GM06990 (cell line): Measurements from ENCODE around the gene IFI6.

Source experiments
- DNase-seq: peaks from one replicate; pipeline ENCODE4 v3.0.0-alpha.2; 2011; ENCODE audit not compliant: insufficient read length; ENCODE audit errors: extremely low read depth
- H3K27me3 ChIP-seq: replicated peaks from 2 replicates; pipeline ENCODE4 v1.6.0; 2011; ENCODE audit warnings: low read length; ENCODE audit not compliant: control insufficient read depth, insufficient read depth
- H3K36me3 ChIP-seq: 2 replicates; pipeline ENCODE4 v1.5.1; 2011; ENCODE audit warnings: low read length; ENCODE audit not compliant: control insufficient read depth, insufficient read depth
- H3K4me3 ChIP-seq: replicated peaks from 2 replicates; pipeline ENCODE4 v1.5.1; 2011; ENCODE audit warnings: low read depth, mild to moderate bottlenecking, control low read depth, low read length
- CTCF ChIP-seq: IDR thresholded peaks from 2 replicates; pipeline ENCODE4 v1.5.1; 2011; ENCODE audit warnings: low read length, control low read depth, mild to moderate bottlenecking, inconsistent platforms; ENCODE audit not compliant: insufficient read depth, poor library complexity, severe bottlenecking

The IFI6 gene

DNA sequence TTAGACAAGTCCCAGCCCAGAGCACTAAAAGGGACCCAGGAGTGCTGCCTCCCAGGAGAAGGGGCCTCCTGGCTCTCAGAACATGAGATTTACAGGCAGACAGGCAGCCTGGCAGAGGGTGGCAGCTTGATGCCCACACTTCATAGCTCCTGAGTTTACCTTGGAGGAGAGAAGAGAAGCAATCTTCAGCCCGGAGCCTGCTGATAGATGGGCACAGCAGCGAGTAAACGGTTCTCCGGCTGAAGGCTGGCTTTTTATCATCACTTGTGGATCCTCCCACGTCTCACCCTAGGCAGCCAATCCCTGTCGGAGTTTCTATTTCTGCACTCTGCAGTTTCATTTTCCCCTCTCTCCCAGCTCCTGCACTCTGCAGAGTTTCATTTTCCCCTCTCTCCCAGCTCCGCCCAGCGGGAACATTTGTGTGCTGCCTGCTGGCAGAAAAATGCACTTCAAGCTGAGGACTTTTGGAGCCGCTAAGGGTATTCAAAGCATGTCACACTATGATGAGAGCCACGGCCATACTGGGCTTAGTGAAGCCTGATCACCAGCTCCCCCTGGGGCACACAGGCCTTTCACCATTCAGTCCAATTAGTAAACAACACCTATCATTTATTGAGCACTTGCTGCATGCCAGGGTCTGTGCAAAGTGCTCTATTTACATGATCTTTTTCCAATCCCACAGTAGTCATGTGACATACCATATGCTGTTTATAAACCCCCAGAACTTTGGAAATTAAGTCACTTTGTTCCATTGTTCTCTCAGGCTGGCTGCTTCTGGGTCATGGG lies at the start of gene IFI6:
Gene IFI6 (minus strand): TSS at position 229 of the 786 bp plus-strand sequence. CDS start 2,878 bp downstream, outside the sequence.
- H3K27me3 ChIP-seq = no peaks in the 10 kb centered on the region
- peaks cover 4% of the 10 kb centered on the region for H3K36me3 ChIP-seq
- H3K4me3 ChIP-seq = peak within 1 kb of the TSS; percentile 63
- TF ChIP-seq CTCF = peak; percentile 35
- peak; percentile 65 for DNase-seq

DNA sequence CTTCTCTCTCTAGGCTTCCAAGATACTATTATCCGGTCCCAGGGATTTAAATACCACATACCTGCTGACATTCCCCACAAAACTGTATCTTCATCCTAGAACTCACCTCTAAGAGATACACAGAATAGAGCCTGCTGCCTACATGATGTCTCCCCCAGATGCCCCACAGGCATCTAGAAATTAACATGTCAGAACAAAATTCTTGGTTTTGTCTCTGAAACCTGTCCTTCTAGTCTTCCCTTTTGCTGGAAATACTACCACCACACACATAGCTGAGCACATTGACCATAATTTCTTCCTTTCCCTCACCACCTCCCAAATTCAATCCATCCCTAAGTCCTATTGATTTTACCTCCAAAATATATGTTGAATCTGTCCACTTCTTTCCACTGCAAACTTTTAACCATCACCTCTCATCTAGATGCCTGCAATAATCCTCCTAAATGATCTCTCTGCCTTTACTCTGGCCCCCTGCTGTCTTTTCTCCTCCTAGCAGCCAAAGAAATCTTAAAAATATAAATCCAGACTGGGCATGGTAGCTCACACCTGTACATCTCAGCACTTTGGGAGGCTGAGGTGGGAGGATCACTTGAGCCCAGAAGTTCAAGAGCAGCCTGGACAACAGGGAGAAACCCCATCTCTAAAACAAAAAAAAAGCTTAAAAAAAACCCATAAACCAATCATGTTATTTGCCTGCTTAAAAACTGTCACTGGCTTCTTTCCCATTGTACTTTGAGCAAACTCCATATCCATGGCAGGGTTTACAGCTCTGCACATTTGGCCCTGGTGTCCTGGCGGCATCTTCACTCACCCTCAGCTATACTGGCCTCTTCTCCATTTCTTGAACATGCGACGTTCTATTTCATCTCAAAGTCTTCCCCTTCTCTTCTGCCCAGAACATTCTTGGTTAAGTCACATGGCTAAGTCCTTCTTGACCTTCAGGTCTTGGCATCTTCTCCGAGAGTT lies 47.6 kb upstream of the IFI6 start:
- TF ChIP-seq CTCF = peak; percentile 46
- DNase-seq = no peak
- H3K4me3 ChIP-seq = no peak overlapping the region
- H3K36me3 ChIP-seq = no peaks in the 10 kb centered on the region
- no peaks in the 10 kb centered on the region for H3K27me3 ChIP-seq

DNA sequence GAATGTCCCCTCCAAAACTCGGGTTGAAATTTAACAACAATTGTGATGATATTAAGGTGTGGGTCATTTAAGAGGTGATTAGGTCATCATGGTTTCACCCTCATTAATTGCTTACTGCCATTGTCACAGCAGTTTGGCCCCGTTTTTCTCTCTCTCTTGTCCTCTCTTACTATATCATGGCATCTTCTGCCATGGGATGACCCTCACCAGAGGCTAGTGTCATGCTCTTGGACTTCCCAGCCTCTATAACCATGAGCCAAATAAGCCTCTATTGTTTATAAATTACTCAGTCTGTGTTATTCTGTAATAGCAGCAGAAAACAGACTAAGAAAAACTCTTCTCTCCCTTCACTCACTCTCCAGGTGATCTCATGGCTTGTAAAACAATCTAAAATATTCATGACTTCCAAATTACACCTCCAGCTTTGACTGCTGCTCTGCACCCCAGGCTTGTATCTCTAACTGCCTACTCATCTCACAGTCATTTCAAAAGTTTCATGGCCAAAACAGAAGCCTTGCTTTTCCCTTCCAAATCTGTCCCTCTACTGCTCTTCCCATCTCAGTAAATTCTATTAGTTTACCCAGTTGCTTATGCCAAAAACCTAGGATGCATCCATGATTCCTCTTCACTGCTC lies 44.4 kb upstream of the IFI6 start:
- no peak overlapping the region for H3K4me3 ChIP-seq
- no peaks in the 10 kb centered on the region for H3K36me3 ChIP-seq
- no peak for TF ChIP-seq CTCF
- no peak for DNase-seq
- H3K27me3 ChIP-seq = no peaks in the 10 kb centered on the region

DNA sequence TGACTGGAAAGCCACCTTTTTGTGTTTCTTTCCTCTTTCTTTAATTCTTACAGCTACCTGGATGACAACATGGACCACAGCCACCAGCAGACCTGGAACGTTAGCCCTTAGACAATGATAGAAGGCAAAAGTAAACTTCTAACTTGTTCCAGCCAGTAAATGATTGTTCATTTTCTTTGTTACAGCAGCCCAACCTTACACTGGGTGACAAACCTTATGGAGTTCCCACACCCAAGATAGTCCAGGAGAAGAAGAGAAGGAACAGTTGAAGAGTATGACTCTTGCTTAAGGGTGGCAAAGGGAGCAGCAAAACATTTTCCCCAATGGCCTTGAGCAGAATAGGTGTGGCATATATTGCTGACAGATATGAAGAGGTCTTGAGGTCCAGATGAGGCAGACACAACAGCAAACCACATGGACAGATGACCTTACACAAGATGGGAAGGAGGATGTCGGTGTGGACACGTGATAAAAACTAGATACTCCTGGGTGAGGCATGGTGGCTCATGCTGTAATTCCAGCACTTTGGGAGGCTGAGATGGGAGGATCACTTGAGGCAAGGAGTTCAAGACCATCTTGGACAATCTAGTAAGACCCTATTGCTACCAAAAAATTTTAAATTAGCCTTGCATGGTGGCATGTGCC lies 42.0 kb upstream of the IFI6 start:
- no peak for TF ChIP-seq CTCF
- H3K36me3 ChIP-seq = no peaks in the 10 kb centered on the region
- DNase-seq = no peak
- no peak overlapping the region for H3K4me3 ChIP-seq
- no peaks in the 10 kb centered on the region for H3K27me3 ChIP-seq

DNA sequence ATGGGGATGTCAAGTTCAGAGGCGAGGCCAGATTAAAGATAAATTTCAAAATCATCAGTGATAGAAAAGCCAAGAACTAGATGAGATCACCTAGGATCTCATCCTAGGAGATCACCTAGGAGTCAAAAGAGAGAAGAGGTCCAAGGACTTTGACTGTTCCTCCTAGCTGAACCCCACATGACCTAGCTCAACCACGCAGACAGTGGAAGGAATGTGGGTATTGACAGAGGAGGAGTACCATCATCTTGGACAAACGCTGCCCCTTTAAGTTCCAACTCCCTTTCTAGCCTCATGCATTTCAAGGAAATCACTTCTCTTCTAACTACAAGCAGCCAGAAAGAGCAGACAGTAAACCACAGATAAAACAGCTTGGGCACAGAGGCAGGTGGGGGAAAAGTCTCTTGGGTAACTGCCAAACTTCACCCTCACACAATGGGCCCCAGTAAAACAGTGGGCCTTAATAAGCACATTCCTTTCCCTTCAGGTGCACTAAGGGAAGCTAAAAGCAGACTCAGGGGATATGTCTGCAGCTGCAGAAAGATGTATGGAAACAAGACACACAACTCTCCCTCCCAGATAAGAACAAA lies 41.2 kb upstream of the IFI6 start:
- H3K27me3 ChIP-seq = no peaks in the 10 kb centered on the region
- H3K4me3 ChIP-seq = no peak overlapping the region
- TF ChIP-seq CTCF = no peak
- no peak for DNase-seq
- no peaks in the 10 kb centered on the region for H3K36me3 ChIP-seq
